Measurements from ENCODE around the gene AIFM3. TPM values are rescaled to one million over a fixed set of nuclear protein-coding genes. Genes with fewer than 3 reads are reported as not detected.

The AIFM3 gene
- total and polyA plus RNA-seq, 2 of the 13 experiments (the other 11 are each of a cell fraction or from before 2014, with no cell fraction given), result 9.0 to 15.3 TPM

DNA sequence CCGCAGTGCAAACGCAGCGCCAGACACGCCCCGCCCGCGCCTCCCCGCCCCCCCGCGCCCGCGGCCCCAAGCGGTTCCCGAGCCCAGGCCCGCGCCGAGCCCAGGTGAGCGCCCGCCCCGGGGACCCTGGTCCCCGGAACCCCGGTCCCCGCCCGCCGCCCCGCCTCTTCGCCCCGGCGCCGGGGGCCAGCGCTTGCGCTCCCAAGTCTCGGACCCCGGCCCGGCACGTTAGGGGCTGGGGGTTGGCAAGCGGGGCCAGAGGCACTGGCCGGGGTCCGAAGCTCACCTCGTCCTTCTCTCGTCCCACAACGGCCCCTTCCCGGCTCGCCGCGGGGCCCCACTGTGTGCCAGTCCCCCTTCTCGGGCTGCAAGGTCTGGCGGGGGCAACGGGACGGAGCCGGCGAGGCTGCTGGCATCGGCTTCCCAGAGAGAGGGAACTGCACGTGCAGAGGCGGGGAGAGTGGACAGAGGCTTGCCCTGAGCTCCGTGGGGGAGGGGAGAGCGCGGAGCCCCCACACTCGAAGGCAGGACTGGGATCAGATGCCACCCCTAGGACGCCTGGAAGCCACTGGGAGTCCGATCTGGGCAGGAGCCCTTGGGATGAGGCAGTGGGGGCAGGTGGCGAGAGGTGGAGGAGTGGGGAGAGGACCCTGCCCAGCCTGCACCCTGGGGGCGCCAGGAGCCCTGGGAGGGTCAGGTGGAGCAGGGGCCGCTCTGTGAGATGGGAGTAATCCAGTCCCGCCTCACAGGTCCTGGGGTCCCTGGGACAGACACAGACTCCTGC lies 1.8 kb upstream of the AIFM3 start (continued):
- TF ChIP-seq BRD4 (CRISPR knock-in tag; IDR thresholded peaks at IDR 0.05) (peak; percentile 47; the same call in 1 of the 2 replicates), ZSCAN29 (CRISPR knock-in tag; conservative IDR thresholded peaks at IDR 0.05) (no peak), HOXA3 (CRISPR knock-in tag; IDR thresholded peaks at IDR 0.05) (peak; percentile 52; the same call in 1 of the 2 replicates), KDM5B (CRISPR knock-in tag; IDR thresholded peaks at IDR 0.05; ENCODE audit: borderline replicate concordance) (peak; percentile 17; the same call in 1 of the 2 replicates), HNRNPUL1 (IDR thresholded peaks at IDR 0.05; ENCODE audit: low read depth, low read length) (no peak), SAP130 (CRISPR knock-in tag; IDR thresholded peaks at IDR 0.05; ENCODE audit: low read depth) (peak; percentile 31; the same call in 1 of the 2 replicates), CCDC6 (CRISPR knock-in tag; IDR thresholded peaks at IDR 0.05) (0 out of 2 replicates have a peak, but pooled peaks have one; percentile 17), KDM5A (IDR thresholded peaks at IDR 0.05; ENCODE audit: borderline replicate concordance, low read length) (no peak), ZNF34 (CRISPR knock-in tag; IDR thresholded peaks at IDR 0.05; ENCODE audit: borderline replicate concordance) (0 out of 2 replicates have a peak, but pooled peaks have one; percentile 40)
- TF ChIP-seq, protein P1, sequence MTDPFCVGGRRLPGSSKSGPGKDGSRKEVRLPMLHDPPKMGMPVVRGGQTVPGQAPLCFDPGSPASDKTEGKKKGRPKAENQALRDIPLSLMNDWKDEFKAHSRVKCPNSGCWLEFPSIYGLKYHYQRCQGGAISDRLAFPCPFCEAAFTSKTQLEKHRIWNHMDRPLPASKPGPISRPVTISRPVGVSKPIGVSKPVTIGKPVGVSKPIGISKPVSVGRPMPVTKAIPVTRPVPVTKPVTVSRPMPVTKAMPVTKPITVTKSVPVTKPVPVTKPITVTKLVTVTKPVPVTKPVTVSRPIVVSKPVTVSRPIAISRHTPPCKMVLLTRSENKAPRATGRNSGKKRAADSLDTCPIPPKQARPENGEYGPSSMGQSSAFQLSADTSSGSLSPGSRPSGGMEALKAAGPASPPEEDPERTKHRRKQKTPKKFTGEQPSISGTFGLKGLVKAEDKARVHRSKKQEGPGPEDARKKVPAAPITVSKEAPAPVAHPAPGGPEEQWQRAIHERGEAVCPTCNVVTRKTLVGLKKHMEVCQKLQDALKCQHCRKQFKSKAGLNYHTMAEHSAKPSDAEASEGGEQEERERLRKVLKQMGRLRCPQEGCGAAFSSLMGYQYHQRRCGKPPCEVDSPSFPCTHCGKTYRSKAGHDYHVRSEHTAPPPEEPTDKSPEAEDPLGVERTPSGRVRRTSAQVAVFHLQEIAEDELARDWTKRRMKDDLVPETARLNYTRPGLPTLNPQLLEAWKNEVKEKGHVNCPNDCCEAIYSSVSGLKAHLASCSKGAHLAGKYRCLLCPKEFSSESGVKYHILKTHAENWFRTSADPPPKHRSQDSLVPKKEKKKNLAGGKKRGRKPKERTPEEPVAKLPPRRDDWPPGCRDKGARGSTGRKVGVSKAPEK (CRISPR knock-in tag; IDR thresholded peaks at IDR 0.05; ENCODE audit: borderline replicate concordance), result 0 out of 2 replicates have a peak, but pooled peaks have one; percentile 25
- TF ChIP-seq, protein P2, sequence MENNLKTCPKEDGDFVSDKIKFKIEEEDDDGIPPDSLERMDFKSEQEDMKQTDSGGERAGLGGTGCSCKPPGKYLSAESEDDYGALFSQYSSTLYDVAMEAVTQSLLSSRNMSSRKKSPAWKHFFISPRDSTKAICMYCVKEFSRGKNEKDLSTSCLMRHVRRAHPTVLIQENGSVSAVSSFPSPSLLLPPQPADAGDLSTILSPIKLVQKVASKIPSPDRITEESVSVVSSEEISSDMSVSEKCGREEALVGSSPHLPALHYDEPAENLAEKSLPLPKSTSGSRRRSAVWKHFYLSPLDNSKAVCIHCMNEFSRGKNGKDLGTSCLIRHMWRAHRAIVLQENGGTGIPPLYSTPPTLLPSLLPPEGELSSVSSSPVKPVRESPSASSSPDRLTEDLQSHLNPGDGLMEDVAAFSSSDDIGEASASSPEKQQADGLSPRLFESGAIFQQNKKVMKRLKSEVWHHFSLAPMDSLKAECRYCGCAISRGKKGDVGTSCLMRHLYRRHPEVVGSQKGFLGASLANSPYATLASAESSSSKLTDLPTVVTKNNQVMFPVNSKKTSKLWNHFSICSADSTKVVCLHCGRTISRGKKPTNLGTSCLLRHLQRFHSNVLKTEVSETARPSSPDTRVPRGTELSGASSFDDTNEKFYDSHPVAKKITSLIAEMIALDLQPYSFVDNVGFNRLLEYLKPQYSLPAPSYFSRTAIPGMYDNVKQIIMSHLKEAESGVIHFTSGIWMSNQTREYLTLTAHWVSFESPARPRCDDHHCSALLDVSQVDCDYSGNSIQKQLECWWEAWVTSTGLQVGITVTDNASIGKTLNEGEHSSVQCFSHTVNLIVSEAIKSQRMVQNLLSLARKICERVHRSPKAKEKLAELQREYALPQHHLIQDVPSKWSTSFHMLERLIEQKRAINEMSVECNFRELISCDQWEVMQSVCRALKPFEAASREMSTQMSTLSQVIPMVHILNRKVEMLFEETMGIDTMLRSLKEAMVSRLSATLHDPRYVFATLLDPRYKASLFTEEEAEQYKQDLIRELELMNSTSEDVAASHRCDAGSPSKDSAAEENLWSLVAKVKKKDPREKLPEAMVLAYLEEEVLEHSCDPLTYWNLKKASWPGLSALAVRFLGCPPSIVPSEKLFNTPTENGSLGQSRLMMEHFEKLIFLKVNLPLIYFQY (CRISPR knock-in tag; IDR thresholded peaks at IDR 0.05; ENCODE audit: borderline replicate concordance), result no peak
- TF ChIP-seq, protein P3, sequence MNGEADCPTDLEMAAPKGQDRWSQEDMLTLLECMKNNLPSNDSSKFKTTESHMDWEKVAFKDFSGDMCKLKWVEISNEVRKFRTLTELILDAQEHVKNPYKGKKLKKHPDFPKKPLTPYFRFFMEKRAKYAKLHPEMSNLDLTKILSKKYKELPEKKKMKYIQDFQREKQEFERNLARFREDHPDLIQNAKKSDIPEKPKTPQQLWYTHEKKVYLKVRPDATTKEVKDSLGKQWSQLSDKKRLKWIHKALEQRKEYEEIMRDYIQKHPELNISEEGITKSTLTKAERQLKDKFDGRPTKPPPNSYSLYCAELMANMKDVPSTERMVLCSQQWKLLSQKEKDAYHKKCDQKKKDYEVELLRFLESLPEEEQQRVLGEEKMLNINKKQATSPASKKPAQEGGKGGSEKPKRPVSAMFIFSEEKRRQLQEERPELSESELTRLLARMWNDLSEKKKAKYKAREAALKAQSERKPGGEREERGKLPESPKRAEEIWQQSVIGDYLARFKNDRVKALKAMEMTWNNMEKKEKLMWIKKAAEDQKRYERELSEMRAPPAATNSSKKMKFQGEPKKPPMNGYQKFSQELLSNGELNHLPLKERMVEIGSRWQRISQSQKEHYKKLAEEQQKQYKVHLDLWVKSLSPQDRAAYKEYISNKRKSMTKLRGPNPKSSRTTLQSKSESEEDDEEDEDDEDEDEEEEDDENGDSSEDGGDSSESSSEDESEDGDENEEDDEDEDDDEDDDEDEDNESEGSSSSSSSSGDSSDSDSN (CRISPR knock-in tag; IDR thresholded peaks at IDR 0.05), result 0 out of 2 replicates have a peak, but pooled peaks have one; percentile 30
- TF ChIP-seq, protein P4, sequence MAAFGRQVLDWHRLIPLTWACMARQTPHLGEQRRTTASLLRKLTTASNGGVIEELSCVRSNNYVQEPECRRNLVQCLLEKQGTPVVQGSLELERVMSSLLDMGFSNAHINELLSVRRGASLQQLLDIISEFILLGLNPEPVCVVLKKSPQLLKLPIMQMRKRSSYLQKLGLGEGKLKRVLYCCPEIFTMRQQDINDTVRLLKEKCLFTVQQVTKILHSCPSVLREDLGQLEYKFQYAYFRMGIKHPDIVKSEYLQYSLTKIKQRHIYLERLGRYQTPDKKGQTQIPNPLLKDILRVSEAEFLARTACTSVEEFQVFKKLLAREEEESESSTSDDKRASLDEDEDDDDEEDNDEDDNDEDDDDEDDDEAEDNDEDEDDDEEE (CRISPR knock-in tag; IDR thresholded peaks at IDR 0.05), result no peak
- TF ChIP-seq, protein P5, sequence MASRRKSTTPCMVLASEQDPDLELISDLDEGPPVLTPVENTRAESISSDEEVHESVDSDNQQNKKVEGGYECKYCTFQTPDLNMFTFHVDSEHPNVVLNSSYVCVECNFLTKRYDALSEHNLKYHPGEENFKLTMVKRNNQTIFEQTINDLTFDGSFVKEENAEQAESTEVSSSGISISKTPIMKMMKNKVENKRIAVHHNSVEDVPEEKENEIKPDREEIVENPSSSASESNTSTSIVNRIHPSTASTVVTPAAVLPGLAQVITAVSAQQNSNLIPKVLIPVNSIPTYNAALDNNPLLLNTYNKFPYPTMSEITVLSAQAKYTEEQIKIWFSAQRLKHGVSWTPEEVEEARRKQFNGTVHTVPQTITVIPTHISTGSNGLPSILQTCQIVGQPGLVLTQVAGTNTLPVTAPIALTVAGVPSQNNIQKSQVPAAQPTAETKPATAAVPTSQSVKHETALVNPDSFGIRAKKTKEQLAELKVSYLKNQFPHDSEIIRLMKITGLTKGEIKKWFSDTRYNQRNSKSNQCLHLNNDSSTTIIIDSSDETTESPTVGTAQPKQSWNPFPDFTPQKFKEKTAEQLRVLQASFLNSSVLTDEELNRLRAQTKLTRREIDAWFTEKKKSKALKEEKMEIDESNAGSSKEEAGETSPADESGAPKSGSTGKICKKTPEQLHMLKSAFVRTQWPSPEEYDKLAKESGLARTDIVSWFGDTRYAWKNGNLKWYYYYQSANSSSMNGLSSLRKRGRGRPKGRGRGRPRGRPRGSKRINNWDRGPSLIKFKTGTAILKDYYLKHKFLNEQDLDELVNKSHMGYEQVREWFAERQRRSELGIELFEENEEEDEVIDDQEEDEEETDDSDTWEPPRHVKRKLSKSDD (CRISPR knock-in tag; IDR thresholded peaks at IDR 0.05; ENCODE audit: low read depth), result no peak
